ENCODE results near the gene PRSS21. TPM values are rescaled to one million over a fixed set of nuclear protein-coding genes. Genes with fewer than 3 reads are reported as not detected.
A peak's percentile ranks its signal among the peaks of the same experiment; 100 is the strongest.

PRSS21 gene
- total and polyA plus RNA-seq, 4 experiments from 2014 or later, result 0.96 to 11.5 (median 4.4) TPM

- Mint-ChIP-seq H3K27me3 (peaks cover 3 to 6% of the 10 kb centered on the region in 2 donors), H3K4me3 (no peak overlapping the region), H3K4me1 (peaks cover 0 to 2% (median under 1%) of the 10 kb centered on the region in 4 donors), H3K36me3 (peaks cover 0 to 7% of the 10 kb centered on the region in 2 donors), H3K27ac (no peak overlapping the region), H3K9me3 (peaks cover 0 to 12% (median 9%) of the 10 kb centered on the region in 8 donors)
- peak in 1 of 5 donors; percentile 17 for DNase-seq
- intact Hi-C loops (cut with micrococcal nuclease), result no loop called here
- peaks cover 0 to 5% of the 10 kb centered on the region in 2 donors for H3K9me3 ChIP-seq (ENCODE audit: control insufficient read depth in 1 of 2, low read length in 2 of 2)
- H3K27ac ChIP-seq (ENCODE audit: low read depth, low read length), result no peak overlapping the region
- CTCF ChIA-PET (ENCODE audit: partially characterized antibody), result no interaction called here
- no peaks in the 10 kb centered on the region for H3K36me3 ChIP-seq (ENCODE audit: insufficient read depth, low read length)
- POLR2A ChIA-PET (ENCODE audit: partially characterized antibody), result no interaction called here
- H3K4me3 ChIP-seq (ENCODE audit: low read length in 2 of 2), result no peak overlapping the region
- no peaks in the 10 kb centered on the region for H3K4me1 ChIP-seq (ENCODE audit: insufficient read depth, low read length)
- no peaks in the 10 kb centered on the region for H3K27me3 ChIP-seq (ENCODE audit: insufficient read depth, low read length)
Observed at GRCh38 chr16:2852003-2852730, 35.1 kb downstream of the PRSS21 start.

DNA sequence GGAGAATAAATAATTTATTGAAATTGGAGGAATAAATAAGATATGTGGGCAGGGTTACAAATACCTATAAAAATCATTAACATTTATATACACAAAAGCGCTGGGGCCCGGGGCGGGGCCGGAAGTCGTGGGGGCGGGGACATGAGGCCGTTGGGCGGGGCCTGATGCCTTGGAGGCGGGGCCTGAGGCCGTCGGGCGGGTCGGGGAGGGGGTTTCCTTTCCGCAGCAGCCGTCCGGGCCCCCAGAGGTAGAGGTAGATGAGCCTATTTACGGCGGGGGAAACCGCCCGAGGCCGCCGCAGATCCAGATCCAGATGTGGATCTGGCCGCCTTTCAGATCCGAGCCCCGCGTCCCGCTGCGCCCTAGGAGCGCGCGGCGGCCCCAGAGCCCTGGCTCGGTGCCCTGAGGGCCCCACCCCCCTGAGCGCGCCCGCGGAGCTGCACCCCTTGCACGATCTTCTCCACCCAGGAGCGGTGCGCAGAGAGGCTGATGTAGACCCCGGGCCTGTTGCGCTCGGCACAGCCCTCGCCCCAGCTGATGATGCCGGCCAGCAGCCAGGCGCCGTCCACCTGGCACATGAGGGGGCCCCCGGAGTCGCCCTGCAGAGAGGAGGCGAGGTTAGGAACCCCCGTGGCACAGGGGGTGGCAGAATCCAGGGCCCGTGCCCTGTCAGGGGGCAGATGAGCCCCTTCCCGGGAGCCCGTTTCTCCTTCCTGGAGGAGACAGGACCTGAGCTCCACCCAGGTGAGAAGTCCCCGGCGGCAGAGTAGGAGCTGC is 35.9 kb downstream of the PRSS21 start:
- peaks cover 5 to 6% of the 10 kb centered on the region in 2 donors for H3K27me3 Mint-ChIP-seq
- intact Hi-C loops (cut with micrococcal nuclease), result no loop called here
- Histone ChIP-seq H3K4me3 (ENCODE audit: low read length in 2 of 2) (no peak overlapping the region), H3K27me3 (ENCODE audit: insufficient read depth, low read length) (no peaks in the 10 kb centered on the region), H3K27ac (ENCODE audit: low read depth, low read length) (no peak overlapping the region), H3K4me1 (ENCODE audit: insufficient read depth, low read length) (peaks cover 1% of the 10 kb centered on the region), H3K36me3 (ENCODE audit: insufficient read depth, low read length) (no peaks in the 10 kb centered on the region), H3K9me3 (ENCODE audit: control insufficient read depth in 1 of 2, low read length in 2 of 2) (peaks cover 0 to 5% of the 10 kb centered on the region in 2 donors)
- H3K4me3 Mint-ChIP-seq, result no peak overlapping the region
- peaks cover 2 to 5% (median 5%) of the 10 kb centered on the region in 4 donors for H3K4me1 Mint-ChIP-seq
- H3K27ac Mint-ChIP-seq, result no peak overlapping the region
- DNase-seq, result no peak
- H3K36me3 Mint-ChIP-seq, result peaks cover 0 to 7% of the 10 kb centered on the region in 2 donors
- H3K9me3 Mint-ChIP-seq, result peaks cover 0 to 12% (median 9%) of the 10 kb centered on the region in 8 donors
- ChIA-PET CTCF (ENCODE audit: partially characterized antibody) (interaction anchor here (2.6 kb wide), 1 partner anchor 15 kb away, joined by 13 read pairs; no protein-coding TSS in a partner anchor), POLR2A (ENCODE audit: partially characterized antibody) (no interaction called here)

DNA sequence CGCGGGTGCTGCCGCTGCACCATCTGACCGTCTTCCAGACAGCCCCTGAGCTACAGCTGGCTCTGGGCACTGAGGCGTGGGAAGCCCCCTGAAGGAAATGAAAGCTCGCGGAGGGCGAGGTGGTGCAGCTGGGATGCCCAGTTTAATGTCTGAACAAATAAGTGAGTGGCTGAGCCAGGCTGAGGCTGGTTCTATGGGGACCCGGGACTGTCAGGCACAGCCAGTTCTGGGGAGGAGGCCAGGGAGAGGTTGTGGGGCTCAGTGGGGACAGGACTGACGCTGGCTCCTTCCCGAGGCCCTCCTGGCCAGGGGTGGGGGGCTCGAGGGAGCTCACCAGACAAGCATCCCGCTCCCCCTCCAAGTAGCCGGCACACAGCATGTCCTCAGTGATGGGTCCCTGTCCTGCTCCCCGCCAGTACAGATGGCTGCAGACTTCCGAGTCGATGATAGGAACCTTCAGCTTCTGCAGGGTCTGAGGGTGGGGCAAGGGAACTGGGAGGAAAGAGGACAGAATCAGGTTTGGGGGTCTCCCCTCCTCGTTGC is 36.6 kb downstream of the PRSS21 start:
- ChIA-PET POLR2A (ENCODE audit: partially characterized antibody) (no interaction called here), CTCF (ENCODE audit: partially characterized antibody) (interaction anchor here (0.7 to 2.6 kb wide), 3 partner anchors 14 to 73 kb away, joined by 3 to 13 read pairs (median 3); no protein-coding TSS in a partner anchor)
- intact Hi-C loops (cut with micrococcal nuclease), result no loop called here
- Histone ChIP-seq H3K27ac (ENCODE audit: low read depth, low read length) (no peak overlapping the region), H3K36me3 (ENCODE audit: insufficient read depth, low read length) (no peaks in the 10 kb centered on the region), H3K27me3 (ENCODE audit: insufficient read depth, low read length) (no peaks in the 10 kb centered on the region), H3K4me3 (ENCODE audit: low read length in 2 of 2) (no peak overlapping the region), H3K4me1 (ENCODE audit: insufficient read depth, low read length) (peaks cover 8% of the 10 kb centered on the region), H3K9me3 (ENCODE audit: control insufficient read depth in 1 of 2, low read length in 2 of 2) (peaks cover 0 to 5% of the 10 kb centered on the region in 2 donors)
- Mint-ChIP-seq H3K9me3 (peaks cover 0 to 12% (median 9%) of the 10 kb centered on the region in 8 donors), H3K36me3 (peaks cover 0 to 7% of the 10 kb centered on the region in 2 donors), H3K27ac (no peak overlapping the region), H3K4me3 (no peak overlapping the region), H3K4me1 (peaks cover 2 to 6% (median 5%) of the 10 kb centered on the region in 4 donors), H3K27me3 (peaks cover 5 to 6% of the 10 kb centered on the region in 2 donors)
- DNase-seq, result peak in 1 of 5 donors; percentile 6

- Mint-ChIP-seq H3K27ac (peak overlapping the region in 1 of 7 donors; percentile 3), H3K36me3 (peaks cover 0 to 7% of the 10 kb centered on the region in 2 donors), H3K27me3 (peaks cover 0 to 5% of the 10 kb centered on the region in 2 donors), H3K4me3 (no peak overlapping the region), H3K9me3 (peaks cover 0 to 12% (median 9%) of the 10 kb centered on the region in 8 donors), H3K4me1 (peaks cover 2 to 6% (median 5%) of the 10 kb centered on the region in 4 donors)
- CTCF ChIA-PET (ENCODE audit: partially characterized antibody), result interaction anchor here (1.1 to 2.6 kb wide), 3 partner anchors 13 to 72 kb away, joined by 3 to 13 read pairs (median 3); no protein-coding TSS in a partner anchor
- H3K36me3 ChIP-seq (ENCODE audit: insufficient read depth, low read length), result no peaks in the 10 kb centered on the region
- no peak overlapping the region for H3K27ac ChIP-seq (ENCODE audit: low read depth, low read length)
- peaks cover 2% of the 10 kb centered on the region for H3K27me3 ChIP-seq (ENCODE audit: insufficient read depth, low read length)
- H3K4me1 ChIP-seq (ENCODE audit: insufficient read depth, low read length), result peaks cover 12% of the 10 kb centered on the region
- POLR2A ChIA-PET (ENCODE audit: partially characterized antibody), result no interaction called here
- H3K9me3 ChIP-seq (ENCODE audit: control insufficient read depth in 1 of 2, low read length in 2 of 2), result peaks cover 0 to 5% of the 10 kb centered on the region in 2 donors
- intact Hi-C loops (cut with micrococcal nuclease), result no loop called here
- H3K4me3 ChIP-seq (ENCODE audit: low read length in 2 of 2), result no peak overlapping the region
- DNase-seq, result no peak
Observed at GRCh38 chr16:2854700-2855309, 37.8 kb downstream of the PRSS21 start.

GRCh38 chr16:2855536-2855935 is 38.5 kb downstream of the PRSS21 start:
- peak overlapping the region in 3 of 7 donors; percentile 15 to 84 (median 41) for H3K27ac Mint-ChIP-seq
- CTCF ChIA-PET (ENCODE audit: partially characterized antibody), result interaction anchor here (2.6 kb wide), 1 partner anchor 12 kb away, joined by 13 read pairs; no protein-coding TSS in a partner anchor

GRCh38 chr16:2856061-2856670 is 39.1 kb downstream of the PRSS21 start:
- no peak for DNase-seq
- H3K4me3 Mint-ChIP-seq, result peak overlapping the region in 4 of 8 donors; percentile 26 to 46 (median 36)

More at GRCh38 chr16:2855536-2855935, 38.5 kb downstream of the PRSS21 start:
- no peak overlapping the region for H3K4me3 ChIP-seq (ENCODE audit: low read length in 2 of 2)
- intact Hi-C loops (cut with micrococcal nuclease), result no loop called here
- POLR2A ChIA-PET (ENCODE audit: partially characterized antibody), result no interaction called here
- no peaks in the 10 kb centered on the region for H3K36me3 ChIP-seq (ENCODE audit: insufficient read depth, low read length)
- peaks cover 0 to 5% of the 10 kb centered on the region in 2 donors for H3K9me3 ChIP-seq (ENCODE audit: control insufficient read depth in 1 of 2, low read length in 2 of 2)
- H3K27me3 Mint-ChIP-seq, result peaks cover 0 to 8% of the 10 kb centered on the region in 2 donors
- peaks cover 6% of the 10 kb centered on the region for H3K27me3 ChIP-seq (ENCODE audit: insufficient read depth, low read length)
- peaks cover 0 to 7% of the 10 kb centered on the region in 2 donors for H3K36me3 Mint-ChIP-seq
- H3K9me3 Mint-ChIP-seq, result peaks cover 0 to 12% (median 10%) of the 10 kb centered on the region in 8 donors
- H3K4me1 Mint-ChIP-seq, result peaks cover 2 to 6% (median 5%) of the 10 kb centered on the region in 4 donors
- no peak overlapping the region for H3K4me3 Mint-ChIP-seq
- peaks cover 12% of the 10 kb centered on the region for H3K4me1 ChIP-seq (ENCODE audit: insufficient read depth, low read length)
- H3K27ac ChIP-seq (ENCODE audit: low read depth, low read length), result no peak overlapping the region
- DNase-seq, result no peak

More at GRCh38 chr16:2856061-2856670, 39.1 kb downstream of the PRSS21 start:
- Histone ChIP-seq H3K36me3 (ENCODE audit: insufficient read depth, low read length) (no peaks in the 10 kb centered on the region), H3K27ac (ENCODE audit: low read depth, low read length) (no peak overlapping the region), H3K9me3 (ENCODE audit: control insufficient read depth in 1 of 2, low read length in 2 of 2) (peaks cover 0 to 5% of the 10 kb centered on the region in 2 donors), H3K4me1 (ENCODE audit: insufficient read depth, low read length) (peaks cover 12% of the 10 kb centered on the region), H3K4me3 (ENCODE audit: low read length in 2 of 2) (no peak overlapping the region), H3K27me3 (ENCODE audit: insufficient read depth, low read length) (peaks cover 6% of the 10 kb centered on the region)
- peaks cover under 1 to 12% (median 10%) of the 10 kb centered on the region in 8 donors for H3K9me3 Mint-ChIP-seq
- H3K36me3 Mint-ChIP-seq, result peaks cover 0 to 8% of the 10 kb centered on the region in 2 donors
- peaks cover under 1 to 9% of the 10 kb centered on the region in 2 donors for H3K27me3 Mint-ChIP-seq
- intact Hi-C loops (cut with micrococcal nuclease), result no loop called here
- POLR2A ChIA-PET (ENCODE audit: partially characterized antibody), result no interaction called here
- H3K27ac Mint-ChIP-seq, result peak overlapping the region in 2 of 7 donors; percentile 48 to 85
- H3K4me1 Mint-ChIP-seq, result peaks cover 2 to 6% (median 5%) of the 10 kb centered on the region in 4 donors
- CTCF ChIA-PET (ENCODE audit: partially characterized antibody), result interaction anchor here (0.7 to 1.2 kb wide), 3 partner anchors 10 to 14 kb away, joined by 3 to 4 read pairs (median 3); no protein-coding TSS in a partner anchor
